H9 (cell line): ENCODE data around the gene CTSL. TPM values are rescaled to one million over a fixed set of nuclear protein-coding genes. Genes with fewer than 3 reads are reported as not detected.

Experiments
- DNase-seq: peaks from one replicate; pipeline ENCODE4 v3.0.0-alpha.2; 2017
- H2AFZ ChIP-seq: one replicate; pipeline ENCODE4 v1.6.1; 2013; ENCODE audit warnings: mild to moderate bottlenecking, low read length, control low read depth, moderate library complexity
- H2AK5ac ChIP-seq: 2 replicates; pipeline ENCODE4 v1.6.1; 2013; ENCODE audit warnings: low read length, control low read depth, mixed read lengths; ENCODE audit not compliant: insufficient read length
- H2BK120ac ChIP-seq: one replicate; pipeline ENCODE4 v1.6.1; 2013; ENCODE audit warnings: low read depth, mild to moderate bottlenecking, low read length, control low read depth, inconsistent platforms; ENCODE audit not compliant: poor library complexity, severe bottlenecking
- H2BK12ac ChIP-seq: 2 replicates; pipeline ENCODE4 v1.6.1; 2013; ENCODE audit warnings: low read length, control low read depth, mixed read lengths, low read depth; ENCODE audit not compliant: insufficient read length
- H2BK15ac ChIP-seq: 2 replicates; pipeline ENCODE4 v1.6.1; 2013; ENCODE audit warnings: low read depth, low read length, control low read depth
- H2BK20ac ChIP-seq: one replicate; pipeline ENCODE4 v1.6.1; 2013; ENCODE audit warnings: low read depth, mild to moderate bottlenecking, low read length, control low read depth, inconsistent platforms; ENCODE audit not compliant: poor library complexity, severe bottlenecking
- H2BK5ac ChIP-seq: 2 replicates; pipeline ENCODE4 v1.6.1; 2013; ENCODE audit warnings: low read length, control low read depth, mixed read lengths; ENCODE audit not compliant: insufficient read length
- H3K14ac ChIP-seq: 2 replicates; pipeline ENCODE4 v1.6.1; 2013; ENCODE audit warnings: low read length, control low read depth; ENCODE audit not compliant: insufficient read depth
- H3K18ac ChIP-seq: 2 replicates; pipeline ENCODE4 v1.6.1; 2013; ENCODE audit warnings: low read depth, mild to moderate bottlenecking, mixed read lengths, low read length, control low read depth; ENCODE audit not compliant: insufficient read length
- H3K23ac ChIP-seq: 2 replicates; pipeline ENCODE4 v1.6.1; 2013; ENCODE audit warnings: low read length, control low read depth, mixed read lengths, low read depth; ENCODE audit not compliant: insufficient read length
- H3K23me2 ChIP-seq: 2 replicates; pipeline ENCODE4 v1.6.1; 2013; ENCODE audit warnings: low read depth, mild to moderate bottlenecking, mixed read lengths, low read length, control low read depth; ENCODE audit not compliant: insufficient read length, poor library complexity, severe bottlenecking
- H3K27ac ChIP-seq: 2 replicates; pipeline ENCODE4 v1.5.1; 2013; ENCODE audit warnings: low read length, control low read depth, mixed read lengths, low read depth; ENCODE audit not compliant: insufficient read length
- H3K27me3 ChIP-seq: 2 replicates; pipeline ENCODE4 v1.6.1; 2013; ENCODE audit warnings: low read length, control low read depth, inconsistent platforms; ENCODE audit not compliant: insufficient read depth
- H3K4ac ChIP-seq: 2 replicates; pipeline ENCODE4 v1.6.1; 2013; ENCODE audit warnings: low read depth, mild to moderate bottlenecking, control low read depth, inconsistent platforms, low read length, moderate library complexity
- H3K4me1 ChIP-seq: 2 replicates; pipeline ENCODE4 v1.6.1; 2013; ENCODE audit warnings: low read length, control low read depth, inconsistent platforms; ENCODE audit not compliant: insufficient read depth
- H3K4me2 ChIP-seq: 2 replicates; pipeline ENCODE4 v1.6.1; 2013; ENCODE audit warnings: low read length, control low read depth, mixed read lengths; ENCODE audit not compliant: insufficient read length, insufficient read depth
- H3K56ac ChIP-seq: 2 replicates; pipeline ENCODE4 v1.6.1; 2013; ENCODE audit warnings: low read depth, mild to moderate bottlenecking, mixed read lengths, low read length, control low read depth; ENCODE audit not compliant: insufficient read length
- H3K79me1 ChIP-seq: 2 replicates; pipeline ENCODE4 v1.6.1; 2013; ENCODE audit warnings: low read depth, mild to moderate bottlenecking, moderate library complexity, low read length, control low read depth, inconsistent platforms; ENCODE audit not compliant: insufficient read depth, poor library complexity, severe bottlenecking
- H3K79me2 ChIP-seq: 2 replicates; pipeline ENCODE4 v1.6.1; 2013; ENCODE audit warnings: low read length, control low read depth, inconsistent platforms; ENCODE audit not compliant: insufficient read depth
- H3K9ac ChIP-seq: 2 replicates; pipeline ENCODE4 v1.6.1; 2013; ENCODE audit warnings: low read length, control low read depth, mixed read lengths; ENCODE audit not compliant: insufficient read length; ENCODE audit errors: extremely low read depth
- H3K9me3 ChIP-seq: one replicate; pipeline ENCODE4 v1.6.1; 2013; ENCODE audit warnings: low read depth, low read length, inconsistent platforms; ENCODE audit not compliant: control insufficient read depth
- H3T11ph ChIP-seq: one replicate; pipeline ENCODE4 v1.6.1; 2013; ENCODE audit warnings: mild to moderate bottlenecking, low read length, control low read depth, inconsistent platforms
- H4K20me1 ChIP-seq: one replicate; pipeline ENCODE4 v1.6.1; 2013; ENCODE audit not compliant: control insufficient read depth, insufficient read length, insufficient read depth
- H4K5ac ChIP-seq: 2 replicates; pipeline ENCODE4 v1.6.1; 2013; ENCODE audit warnings: low read depth, mild to moderate bottlenecking, mixed read lengths, low read length, control low read depth; ENCODE audit not compliant: insufficient read length
- H4K8ac ChIP-seq: replicated peaks from 2 replicates; pipeline ENCODE4 v1.6.1; 2013; ENCODE audit warnings: low read length, control low read depth, mixed read lengths, low read depth; ENCODE audit not compliant: insufficient read length
- H4K91ac ChIP-seq: 2 replicates; pipeline ENCODE4 v1.6.1; 2013; ENCODE audit warnings: low read depth, mild to moderate bottlenecking, moderate library complexity, mixed read lengths, low read length, control low read depth; ENCODE audit not compliant: insufficient read length
- H3K27ac Mint-ChIP-seq, 3 experiments: 2 replicates in 2 of 3; 3 replicates in 1 of 3; pipeline ENCODE4 v1.8.0; 2020 to 2021; ENCODE audit warnings: mixed read lengths in 3 of 3, mild to moderate bottlenecking in 1 of 3, moderate library complexity in 1 of 3
- H3K27me3 Mint-ChIP-seq: 2 replicates; pipeline ENCODE4 v1.8.0; 2021; ENCODE audit warnings: low read depth, mild to moderate bottlenecking, moderate library complexity, mixed read lengths
- H3K36me3 Mint-ChIP-seq, 3 experiments: 2 replicates in 2 of 3; 3 replicates in 1 of 3; pipeline ENCODE4 v1.8.0; 2020 to 2021; ENCODE audit warnings: low read depth in 3 of 3, mixed read lengths in 3 of 3; ENCODE audit not compliant: insufficient read depth in 1 of 3
- H3K4me1 Mint-ChIP-seq, 2 experiments: 2 replicates each; pipeline ENCODE4 v1.8.0; 2020; ENCODE audit warnings: mixed read lengths in 2 of 2
- H3K4me3 Mint-ChIP-seq, 2 experiments: 2 replicates in 1 of 2; 3 replicates in 1 of 2; pipeline ENCODE4 v1.8.0; 2020 to 2021; ENCODE audit warnings: mild to moderate bottlenecking in 2 of 2, mixed read lengths in 2 of 2, moderate library complexity in 1 of 2
- H3K9me3 Mint-ChIP-seq, 2 experiments: 2 replicates in 1 of 2; 3 replicates in 1 of 2; pipeline ENCODE4 v1.8.0; 2020; ENCODE audit warnings: mild to moderate bottlenecking in 2 of 2, mixed read lengths in 2 of 2, moderate library complexity in 1 of 2
- CTCF ChIP-seq: fragments of 200-600 bp; sonication (generic); conservative IDR thresholded peaks from 3 replicates; pipeline ENCODE4 v1.8.0; 2021; ENCODE audit warnings: antibody characterized with exemption, mild to moderate bottlenecking
- WGBS: extraction: QIAGEN DNeasy Blood & Tissue Kit; methylation state at CpG from one replicate; pipeline ENCODE4 v1.1.7; 2013; ENCODE audit warnings: missing lambda C conversion rate, low lambda C conversion rate, mixed read lengths; ENCODE audit not compliant: insufficient read length; ENCODE audit errors: extremely low coverage; 5-methylcytosine and 5-hydroxymethylcytosine counted together
- total RNA-seq: library from RNA; stranded (reverse); gene quantifications from 2 replicates; pipeline ENCODE4 v1.2.1, GENCODE V29; 2021

Gene CTSL
- total RNA-seq, 1 experiment from 2014 or later, result 28.9 TPM

DNA sequence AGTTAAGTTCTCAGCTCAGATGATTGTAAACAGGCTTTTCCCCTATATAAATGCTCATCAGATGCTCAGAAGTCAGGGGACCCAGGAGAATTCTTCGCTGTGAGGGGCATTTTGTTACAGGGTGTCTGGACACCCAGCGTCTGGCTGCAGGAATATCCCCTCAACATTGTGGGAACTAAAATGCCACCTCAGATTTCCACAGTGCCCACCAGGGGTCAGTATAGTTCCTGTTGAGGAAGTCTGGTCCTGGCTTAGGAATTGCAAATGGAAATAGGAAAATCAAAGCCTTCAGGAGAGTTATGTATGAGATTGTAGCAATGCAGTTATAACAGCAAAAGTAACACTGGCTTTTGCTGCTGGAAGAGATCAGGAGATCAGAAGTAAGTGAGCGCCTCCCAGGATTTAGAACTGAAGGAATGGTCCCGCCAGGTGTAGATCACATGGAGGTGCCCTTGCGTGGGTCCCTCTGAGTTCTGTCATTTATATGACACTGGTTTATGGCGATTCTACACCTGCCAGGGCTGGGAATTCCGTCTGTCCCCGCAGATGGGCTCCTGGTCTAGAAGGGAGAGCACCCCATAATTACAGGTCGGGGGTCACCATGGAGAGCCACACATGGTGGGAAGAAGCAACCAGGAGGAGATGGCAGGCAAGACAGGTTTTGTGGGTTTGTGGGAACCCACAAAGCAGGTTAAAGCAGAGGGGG is 47.1 kb upstream of the CTSL start:
- H2BK12ac ChIP-seq, result no peak overlapping the region
- Mint-ChIP-seq H3K27ac (no peak overlapping the region; a peak in 1 of 7 replicates), H3K36me3 (peaks cover 22 to 36% (median 30%) of the 10 kb centered on the region in 3 experiments; a peak in 6 of 7 replicates), H3K27me3 (no peaks in the 10 kb centered on the region), H3K9me3 (no peaks in the 10 kb centered on the region), H3K4me1 (peaks cover 0 to 3% of the 10 kb centered on the region in 2 experiments; a peak in 1 of 4 replicates), H3K4me3 (no peak overlapping the region)
- no peaks in the 10 kb centered on the region for H3K79me1 ChIP-seq
- H4K8ac ChIP-seq, result no peak overlapping the region
- H3K4me1 ChIP-seq, result no peaks in the 10 kb centered on the region
- H4K5ac ChIP-seq, result no peak overlapping the region
- no peaks in the 10 kb centered on the region for H3K23me2 ChIP-seq
- no peak overlapping the region for H3T11ph ChIP-seq
- no peak overlapping the region for H2BK120ac ChIP-seq
- no peak overlapping the region for H2AK5ac ChIP-seq
- H3K4ac ChIP-seq, result no peak overlapping the region
- no peak overlapping the region for H3K14ac ChIP-seq
- no peaks in the 10 kb centered on the region for H3K79me2 ChIP-seq
- no peaks in the 10 kb centered on the region for H3K9me3 ChIP-seq
- H3K56ac ChIP-seq, result no peak overlapping the region
- TF ChIP-seq CTCF, result peak; percentile 85
- H3K27me3 ChIP-seq, result no peaks in the 10 kb centered on the region
- no peak overlapping the region for H3K9ac ChIP-seq
- peak; percentile 59 for DNase-seq
- H2BK5ac ChIP-seq, result no peak overlapping the region
- H2AFZ ChIP-seq, result no peak overlapping the region
- no peak overlapping the region for H2BK20ac ChIP-seq
- WGBS, result no CpG with 5 or more reads among the region's 9 CpGs
- H3K27ac ChIP-seq, result no peak overlapping the region
- no peak overlapping the region for H3K23ac ChIP-seq
- H4K20me1 ChIP-seq, result no peaks in the 10 kb centered on the region
- H3K4me2 ChIP-seq, result no peak overlapping the region
- H4K91ac ChIP-seq, result no peak overlapping the region
- no peak overlapping the region for H2BK15ac ChIP-seq
- H3K18ac ChIP-seq, result no peak overlapping the region
